ENCODE measurements around the gene FBXO46.

FBXO46 gene, protein sequence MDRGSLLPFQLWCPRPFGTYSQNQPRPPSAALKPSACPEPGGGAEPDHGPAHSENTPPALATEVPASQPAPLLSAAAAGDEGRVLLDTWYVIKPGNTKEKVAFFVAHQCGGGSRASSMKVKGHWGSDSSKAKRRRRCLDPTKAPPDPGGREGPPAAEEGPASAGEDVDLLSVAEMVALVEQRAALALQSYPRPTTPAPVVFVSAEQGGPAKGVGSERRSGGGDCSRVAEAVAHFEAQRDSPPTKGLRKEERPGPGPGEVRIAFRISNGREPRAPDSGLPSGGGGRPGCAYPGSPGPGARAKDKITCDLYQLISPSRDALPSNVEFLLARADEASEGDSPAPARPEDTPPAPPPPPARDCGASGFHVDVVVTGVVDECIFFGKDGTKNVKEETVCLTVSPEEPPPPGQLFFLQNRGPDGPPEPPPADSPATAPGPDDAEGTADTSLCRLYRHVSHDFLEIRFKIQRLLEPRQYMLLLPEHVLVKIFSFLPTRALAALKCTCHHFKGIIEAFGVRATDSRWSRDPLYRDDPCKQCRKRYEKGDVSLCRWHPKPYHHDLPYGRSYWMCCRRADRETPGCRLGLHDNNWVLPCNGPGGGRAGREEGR

DNA sequence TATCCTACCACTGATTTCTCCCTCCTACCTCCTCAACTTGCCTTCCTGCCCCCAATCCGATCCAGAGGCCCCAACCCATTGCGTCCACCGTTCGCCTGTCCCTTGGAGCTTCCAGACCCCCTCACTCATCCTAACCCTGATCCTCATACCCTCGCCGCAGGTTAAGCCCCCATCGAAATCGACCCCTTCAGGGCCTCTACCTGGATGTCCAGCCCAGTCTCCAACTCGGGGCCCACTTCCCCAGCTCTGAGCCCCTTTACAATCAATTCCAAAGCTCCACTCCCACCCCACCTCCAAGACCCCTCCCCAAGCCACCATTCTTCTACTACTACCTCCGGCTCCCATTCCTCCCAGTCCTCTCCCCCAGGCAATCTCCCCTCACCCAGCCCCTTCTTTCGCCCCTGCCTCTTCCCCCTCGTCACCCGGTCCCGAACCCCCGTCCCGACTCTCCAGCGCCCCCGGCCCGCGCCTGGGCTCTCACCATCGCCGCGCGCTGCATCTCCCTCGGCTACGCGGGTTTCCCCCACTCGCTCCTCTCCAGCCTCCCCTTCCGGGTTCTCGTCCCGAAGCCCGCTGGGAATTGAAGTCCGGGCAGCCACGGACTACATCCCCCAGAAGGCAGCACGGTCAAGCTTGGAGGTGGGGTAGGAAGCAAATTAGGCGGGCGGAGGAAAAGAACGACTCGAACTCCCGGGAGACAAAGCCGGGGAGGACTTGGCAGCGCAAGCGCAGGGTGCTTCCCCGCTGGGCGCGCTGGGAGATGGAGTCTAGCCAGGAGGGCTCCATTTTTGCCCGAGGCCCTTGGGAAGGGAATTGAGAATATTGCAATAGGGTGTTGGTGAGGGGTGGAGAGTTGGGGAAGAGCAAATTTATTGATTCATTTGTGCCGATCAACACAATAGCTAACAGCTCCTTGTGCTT lies at the start of gene FBXO46:
FBXO46 (minus strand) TSS at position 529 of the 921 bp plus-strand sequence. CDS start 17,401 bp downstream, outside the sequence.
- DNase-seq, result peak; percentile 96

DNA sequence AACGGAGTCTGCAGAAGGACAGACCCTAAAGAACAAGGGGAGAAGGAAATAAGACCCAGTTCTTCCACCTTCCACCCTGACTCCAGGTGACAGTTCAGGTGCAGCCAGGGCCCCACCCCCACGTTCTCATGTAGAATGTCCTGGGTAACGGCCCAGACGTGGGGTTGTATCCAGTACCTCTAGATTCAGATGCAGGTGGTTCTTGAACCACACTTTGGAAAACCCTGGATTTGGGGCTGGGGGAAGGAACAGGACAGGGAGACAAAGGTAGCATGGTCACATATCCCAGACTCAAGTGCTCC lies 49.4 kb upstream of the FBXO46 start:
- no peak for DNase-seq

DNA sequence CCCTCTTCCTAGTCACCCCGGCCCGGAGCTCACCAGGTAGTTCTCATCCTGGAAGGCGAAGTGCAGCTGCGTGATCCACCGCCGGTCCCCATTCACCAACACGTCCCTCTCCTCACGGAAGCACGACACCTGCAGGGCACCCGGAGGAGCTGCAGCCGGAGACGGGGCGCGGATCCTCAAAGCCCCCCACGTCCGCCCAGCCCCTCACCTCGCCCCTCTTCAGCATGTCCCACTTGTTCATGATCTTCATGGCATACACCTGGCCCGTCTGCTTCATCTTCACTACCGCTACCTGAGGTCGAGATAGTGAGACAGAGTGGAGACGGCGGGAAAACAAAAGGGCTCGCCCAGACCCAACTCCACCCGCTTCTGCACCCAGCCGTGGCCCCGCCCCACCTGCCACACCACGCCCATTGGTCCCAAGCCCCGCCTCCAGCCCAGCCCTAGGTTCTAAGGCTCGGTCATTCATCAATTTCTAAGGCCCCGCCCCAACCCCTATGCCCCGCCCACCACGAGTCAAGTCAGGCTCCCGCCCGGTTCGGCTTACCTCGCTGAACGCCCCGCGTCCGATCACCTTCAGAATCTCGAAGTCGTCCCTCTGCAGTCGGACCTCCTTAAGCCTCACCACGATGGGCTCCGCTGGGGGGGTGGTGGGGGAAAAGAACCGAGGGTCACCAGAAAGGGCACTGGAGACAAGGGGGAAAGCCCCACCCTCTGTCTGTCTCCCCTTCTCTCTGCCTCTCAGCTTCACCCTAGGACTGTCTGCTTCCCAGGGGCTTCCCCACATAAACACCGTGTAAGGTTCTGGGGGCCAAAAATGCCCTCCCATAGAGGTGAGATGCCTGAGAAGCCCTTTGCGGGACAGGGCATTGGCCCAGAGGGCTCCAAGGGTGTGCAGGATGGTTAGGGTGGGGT lies 48.8 kb upstream of the FBXO46 start:
- DNase-seq, result peak; percentile 89

DNA sequence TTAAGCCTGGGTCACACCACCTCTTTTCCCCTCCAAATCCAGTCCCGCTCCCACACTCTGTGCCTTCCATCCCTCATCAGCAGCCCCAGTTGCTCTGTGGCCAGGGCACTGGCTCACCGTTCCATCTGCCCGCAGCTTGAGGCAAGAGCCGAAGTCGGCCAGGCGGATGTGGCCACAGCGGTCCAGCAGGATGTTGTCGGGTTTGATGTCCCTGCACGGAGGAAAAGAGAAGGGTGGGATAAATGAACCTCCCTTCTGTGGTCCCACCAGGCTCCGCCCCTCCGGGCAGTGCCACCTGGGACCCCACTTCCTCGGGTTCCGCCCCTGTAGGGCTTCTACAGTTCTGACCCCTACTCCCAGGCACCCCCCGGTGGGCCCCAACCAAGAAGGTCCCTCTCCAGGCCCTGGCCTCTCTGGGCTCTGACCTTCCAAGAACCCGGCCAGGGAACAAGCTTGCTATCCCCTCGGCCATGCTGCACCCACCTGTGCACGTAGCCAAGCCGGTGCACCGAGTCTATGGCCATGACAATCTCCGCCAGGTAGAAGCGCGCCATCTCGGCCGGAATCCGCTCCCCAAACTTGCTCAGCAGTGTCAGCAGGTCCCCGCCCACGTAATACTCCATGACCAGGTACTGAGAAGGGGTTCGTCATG lies 47.4 kb upstream of the FBXO46 start:
- no peak for DNase-seq

DNA sequence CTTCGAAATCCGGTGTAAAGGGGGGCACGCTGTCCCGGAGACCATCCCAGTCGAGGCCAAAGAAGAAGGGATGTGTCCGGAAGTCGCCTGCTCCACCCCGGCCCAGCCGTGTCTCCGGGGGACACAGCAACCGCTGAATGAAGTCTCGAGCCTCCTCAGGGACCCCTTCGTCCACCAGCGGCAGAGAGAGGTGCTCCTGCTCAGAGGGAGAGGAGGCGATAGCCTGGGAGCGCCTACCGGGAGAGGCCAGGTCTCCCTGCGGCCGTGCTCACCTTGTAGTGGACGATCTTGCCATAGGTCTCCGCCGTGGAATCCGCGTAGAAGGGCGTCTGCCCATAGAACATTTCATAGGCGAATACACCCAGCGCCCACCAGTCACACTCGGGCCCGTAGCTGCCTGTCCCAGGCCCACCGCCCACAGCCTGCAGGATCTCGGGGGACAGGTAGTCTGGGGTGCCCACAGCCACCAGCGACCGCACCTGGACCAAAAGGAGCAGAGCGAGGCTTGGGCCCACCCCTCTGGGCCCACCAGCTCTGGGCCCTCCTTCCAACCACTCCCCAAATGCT lies 46.8 kb upstream of the FBXO46 start:
- no peak for DNase-seq

DNA sequence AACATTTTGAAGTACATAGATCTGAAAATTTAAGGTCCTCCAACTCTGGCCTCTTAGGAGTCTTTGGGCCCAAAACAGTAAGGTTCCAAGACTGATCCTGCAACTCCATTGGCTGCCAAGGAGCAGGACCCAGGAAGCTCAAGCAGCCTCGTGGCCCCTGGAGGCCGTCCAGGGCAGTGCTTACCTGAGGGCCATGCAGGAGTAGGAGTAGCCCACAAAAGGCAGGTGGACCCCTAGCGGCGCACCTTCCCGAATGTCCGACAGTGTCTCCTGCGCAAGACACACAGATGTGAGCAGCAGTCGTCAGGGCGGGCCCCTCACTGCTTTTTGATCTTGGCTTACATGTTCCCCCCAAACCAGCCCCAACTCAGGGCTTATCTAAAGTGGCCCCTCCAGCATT lies 44.1 kb upstream of the FBXO46 start:
- no peak for DNase-seq

DNA sequence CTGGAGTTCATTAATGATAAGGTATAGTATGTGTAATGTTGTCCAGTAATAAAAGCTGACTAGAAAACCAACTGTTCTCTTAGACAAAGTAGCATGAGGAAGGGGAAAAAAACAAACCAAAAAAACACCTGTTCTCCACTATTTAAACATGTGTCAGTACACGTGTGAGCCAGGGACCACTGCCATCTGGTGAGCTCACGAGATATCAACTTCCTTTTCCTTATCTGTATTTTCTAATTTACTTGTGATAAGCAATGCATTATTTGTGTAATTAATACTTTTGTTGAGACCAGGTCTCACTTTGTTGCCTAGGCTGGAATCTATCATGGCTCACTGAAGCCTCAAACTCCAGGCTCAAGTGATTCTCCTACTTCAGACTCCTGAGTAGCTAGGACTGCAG lies 42.7 kb upstream of the FBXO46 start:
- no peak for DNase-seq

DNA sequence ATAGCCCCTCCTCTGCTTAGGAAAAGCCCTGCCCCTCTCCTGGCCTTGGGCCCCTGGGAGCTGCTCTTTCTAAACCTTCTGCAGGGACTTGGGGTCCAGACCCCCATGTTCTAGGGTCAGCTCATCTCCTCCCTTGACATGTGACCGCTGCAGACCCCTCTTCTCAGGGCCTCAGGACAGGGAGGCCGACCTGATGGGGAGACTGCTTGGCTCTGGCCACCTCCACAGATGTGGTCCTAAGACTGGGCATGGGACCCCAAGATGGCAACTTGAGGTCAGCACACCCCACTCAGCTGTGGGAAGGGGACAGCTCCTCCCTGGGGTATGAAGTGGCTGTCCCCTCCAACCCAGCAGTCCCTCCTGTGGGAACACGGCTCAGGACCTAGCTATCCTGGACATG lies 42.2 kb upstream of the FBXO46 start:
- no peak for DNase-seq

DNA sequence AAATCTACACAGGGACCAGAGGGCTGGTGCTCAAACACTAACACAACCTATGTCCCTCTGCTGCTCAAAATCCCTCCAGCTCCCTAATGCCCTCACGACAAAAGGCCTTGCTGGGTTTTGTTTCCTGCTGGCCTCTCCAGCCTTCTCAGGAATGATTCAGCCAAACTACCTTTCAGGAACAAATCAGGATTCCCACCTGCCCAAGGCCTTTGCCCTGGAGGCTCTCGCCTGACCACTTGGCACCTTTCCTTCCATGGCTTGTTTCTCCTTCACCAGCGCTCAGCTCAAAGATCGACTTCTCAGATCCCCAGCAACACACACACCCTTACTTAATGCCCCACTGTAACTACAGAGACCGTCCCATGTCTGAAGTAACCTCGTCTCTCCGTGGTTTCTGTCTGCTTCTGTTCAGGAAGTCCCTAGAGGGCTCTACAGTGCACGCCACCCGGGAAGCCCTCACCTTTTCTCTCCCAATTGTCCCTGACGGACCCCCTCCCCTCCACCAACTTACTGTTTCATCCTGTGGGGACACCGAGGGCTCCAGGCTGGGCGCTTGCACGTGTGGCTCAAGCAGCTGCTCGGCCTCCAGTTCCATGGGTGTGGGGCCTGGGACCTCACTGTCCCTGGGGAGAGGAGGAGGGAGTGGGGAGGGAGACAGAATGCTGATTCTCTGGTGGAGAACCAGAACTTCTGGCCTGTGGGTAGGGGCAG lies 41.6 kb upstream of the FBXO46 start:
- DNase-seq, result no peak

DNA sequence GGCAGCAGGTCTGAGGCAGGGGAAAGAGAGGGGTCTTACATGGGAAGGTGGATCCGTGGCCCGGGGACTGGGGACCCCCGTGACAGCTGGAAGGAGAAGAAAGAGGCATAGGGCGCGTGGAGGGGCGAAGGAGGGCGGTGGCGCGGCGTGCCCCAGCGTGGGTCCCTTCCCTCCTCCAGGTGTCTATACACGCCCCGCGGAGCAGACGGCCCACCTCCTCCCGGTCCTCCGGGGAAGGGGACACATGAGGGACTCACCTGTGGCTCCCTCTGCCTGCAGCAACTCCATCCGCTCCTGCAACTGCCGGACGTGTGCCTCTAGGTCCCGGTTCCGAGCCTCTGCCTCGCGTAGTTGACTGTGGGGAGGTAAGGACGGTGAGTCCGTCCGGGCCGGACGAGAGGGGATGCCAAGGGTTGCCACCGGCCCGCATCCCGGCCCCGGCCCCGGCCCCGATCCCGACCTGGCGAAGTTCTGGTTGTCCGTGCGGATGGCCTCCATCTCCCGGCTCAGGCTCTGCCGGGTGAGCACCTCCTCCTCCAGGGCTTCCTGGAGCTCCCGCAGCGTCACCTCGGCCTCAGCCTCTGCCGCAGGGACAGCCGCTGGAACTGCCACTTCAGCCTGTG lies 40.7 kb upstream of the FBXO46 start:
- DNase-seq, result no peak

DNA sequence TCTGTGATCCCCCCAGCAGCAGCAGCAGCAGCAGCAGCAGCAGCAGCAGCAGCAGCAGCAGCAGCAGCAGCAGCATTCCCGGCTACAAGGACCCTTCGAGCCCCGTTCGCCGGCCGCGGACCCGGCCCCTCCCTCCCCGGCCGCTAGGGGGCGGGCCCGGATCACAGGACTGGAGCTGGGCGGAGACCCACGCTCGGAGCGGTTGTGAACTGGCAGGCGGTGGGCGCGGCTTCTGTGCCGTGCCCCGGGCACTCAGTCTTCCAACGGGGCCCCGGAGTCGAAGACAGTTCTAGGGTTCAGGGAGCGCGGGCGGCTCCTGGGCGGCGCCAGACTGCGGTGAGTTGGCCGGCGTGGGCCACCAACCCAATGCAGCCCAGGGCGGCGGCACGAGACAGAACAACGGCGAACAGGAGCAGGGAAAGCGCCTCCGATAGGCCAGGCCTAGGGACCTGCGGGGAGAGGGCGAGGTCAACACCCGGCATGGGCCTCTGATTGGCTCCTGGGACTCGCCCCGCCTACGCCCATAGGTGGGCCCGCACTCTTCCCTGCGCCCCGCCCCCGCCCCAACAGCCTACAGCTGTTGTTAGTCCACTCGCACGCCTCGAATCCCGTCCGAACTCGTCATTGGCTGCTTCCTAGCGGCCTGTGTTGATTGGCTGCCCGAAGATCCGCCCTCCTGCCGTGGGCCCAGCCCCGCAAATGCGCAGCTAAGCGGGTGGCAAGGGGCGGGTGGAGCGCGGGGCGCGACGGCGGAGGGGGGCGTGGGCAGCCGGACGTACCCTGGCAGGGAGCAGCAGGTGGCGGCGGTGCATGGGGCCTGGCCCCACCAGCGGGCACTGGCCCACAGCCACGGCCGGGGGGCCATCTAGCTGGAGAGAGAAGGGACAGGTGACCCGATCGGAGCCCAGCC lies 39.8 kb upstream of the FBXO46 start:
- DNase-seq, result peak; percentile 92

DNA sequence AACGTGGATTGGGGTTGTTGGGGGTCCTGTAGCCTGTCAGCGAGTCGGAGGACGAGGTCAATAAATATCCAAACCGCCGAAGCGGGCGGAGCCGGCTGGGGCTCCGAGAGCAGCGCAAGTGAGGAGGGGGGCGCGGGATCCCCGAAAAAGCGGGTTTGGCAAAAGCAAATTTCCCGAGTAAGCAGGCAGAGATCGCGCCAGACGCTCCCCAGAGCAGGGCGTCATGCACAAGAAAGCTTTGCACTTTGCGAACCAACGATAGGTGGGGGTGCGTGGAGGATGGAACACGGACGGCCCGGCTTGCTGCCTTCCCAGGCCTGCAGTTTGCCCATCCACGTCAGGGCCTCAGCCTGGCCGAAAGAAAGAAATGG lies 39.1 kb upstream of the FBXO46 start:
- no peak for DNase-seq

DNA sequence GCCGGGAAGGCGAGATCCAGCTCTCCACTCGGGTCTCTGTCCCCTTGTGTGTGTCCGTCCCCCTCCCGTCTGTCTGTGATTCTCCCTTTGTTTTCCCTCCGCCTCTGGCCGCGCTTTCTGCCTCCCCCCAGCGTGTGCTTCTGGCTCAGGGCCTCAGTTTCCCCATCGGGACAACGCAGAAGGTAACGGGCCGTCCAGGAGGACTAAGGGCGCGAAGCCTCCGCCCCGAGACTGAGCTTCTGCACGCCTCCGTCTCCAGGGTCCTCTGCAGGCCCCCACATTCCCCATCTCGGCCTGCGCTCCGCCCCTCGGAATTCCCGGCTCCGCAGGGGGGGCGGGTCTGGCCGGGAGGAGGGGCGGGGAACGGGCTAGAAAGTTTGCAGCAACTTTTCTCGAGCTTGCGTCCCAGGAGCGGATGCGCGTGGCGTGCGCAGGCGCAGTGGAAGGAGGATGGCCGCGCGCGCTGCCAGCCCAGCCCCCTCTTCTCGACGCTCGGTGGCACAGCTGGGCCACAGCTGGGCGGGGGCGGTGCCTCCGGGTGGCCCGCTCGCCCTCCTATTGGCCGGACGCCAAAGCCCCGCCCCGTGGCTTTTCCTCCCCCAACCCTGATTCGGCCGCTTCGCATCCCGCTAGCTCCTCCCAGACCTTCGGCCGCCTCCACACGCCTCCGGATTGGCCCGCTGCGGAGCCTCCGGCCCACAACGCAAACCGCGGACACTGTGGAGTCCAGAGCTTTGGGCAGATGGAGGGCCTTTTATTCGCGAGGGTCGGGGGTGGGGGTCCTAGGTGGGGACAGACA lies 38.5 kb upstream of the FBXO46 start, which contains the start of gene SIX5:
SIX5 (minus strand) TSS at position 269 of the 799 bp plus-strand sequence. CDS start 408 bp downstream, outside the sequence.
- DNase-seq, result peak; percentile 96

DNA sequence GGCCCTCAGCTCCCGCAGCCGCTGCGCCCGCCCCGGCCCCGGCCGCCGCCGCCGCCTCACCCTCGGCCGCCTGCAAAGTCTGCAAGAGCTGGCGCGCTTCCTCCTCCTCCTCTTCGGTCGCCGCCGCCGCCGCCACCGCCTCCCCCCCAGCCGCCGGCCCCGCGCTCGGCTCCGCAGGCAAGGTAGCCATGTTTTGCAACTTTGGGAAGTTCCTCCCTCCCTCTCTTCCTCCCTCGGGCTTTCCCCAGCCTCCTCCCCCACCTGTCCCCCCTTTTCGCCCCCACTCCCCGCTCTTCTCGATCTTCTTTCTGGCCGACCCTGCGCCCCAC lies 37.9 kb upstream of the FBXO46 start:
- DNase-seq, result peak; percentile 46

DNA sequence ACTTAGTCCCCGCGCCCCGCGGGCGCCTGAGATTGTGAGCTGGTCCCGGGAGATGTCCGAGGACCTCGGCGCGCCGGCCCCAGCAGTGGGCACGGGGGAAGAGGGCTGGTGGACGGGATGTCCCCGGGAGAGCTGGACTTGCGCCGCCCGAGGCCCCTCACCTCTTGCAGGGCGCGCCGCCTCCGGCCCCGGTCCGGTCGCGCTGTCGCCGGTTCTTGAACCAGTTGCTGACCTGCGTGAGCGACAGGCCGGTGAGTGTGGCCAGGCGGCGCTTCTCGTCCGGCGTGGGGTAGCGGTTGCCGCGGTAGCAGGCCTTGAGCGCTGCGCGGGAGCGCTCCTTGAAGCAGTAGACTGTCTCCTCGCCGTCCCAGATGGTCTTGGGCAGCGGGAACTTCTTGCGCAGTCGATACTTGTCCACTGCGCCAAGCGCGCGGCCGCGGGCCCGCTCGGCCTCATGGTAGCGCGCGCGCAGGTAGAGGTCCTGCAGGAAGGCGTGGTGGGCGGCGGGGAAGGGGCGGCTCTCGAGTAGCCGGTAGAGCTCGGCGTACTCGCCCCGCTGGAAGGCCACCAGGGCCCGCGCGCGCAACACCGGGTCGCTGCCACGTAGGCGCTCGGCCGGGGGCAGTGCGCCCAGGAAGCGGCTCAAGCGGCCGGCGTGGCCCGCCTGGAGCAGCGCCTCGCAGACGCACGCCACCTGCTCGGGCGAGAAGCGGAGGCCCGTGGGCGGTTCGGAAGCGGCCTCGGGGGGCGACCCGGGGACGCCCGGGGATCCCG lies 37.4 kb upstream of the FBXO46 start:
- peak; percentile 5 for DNase-seq

DNA sequence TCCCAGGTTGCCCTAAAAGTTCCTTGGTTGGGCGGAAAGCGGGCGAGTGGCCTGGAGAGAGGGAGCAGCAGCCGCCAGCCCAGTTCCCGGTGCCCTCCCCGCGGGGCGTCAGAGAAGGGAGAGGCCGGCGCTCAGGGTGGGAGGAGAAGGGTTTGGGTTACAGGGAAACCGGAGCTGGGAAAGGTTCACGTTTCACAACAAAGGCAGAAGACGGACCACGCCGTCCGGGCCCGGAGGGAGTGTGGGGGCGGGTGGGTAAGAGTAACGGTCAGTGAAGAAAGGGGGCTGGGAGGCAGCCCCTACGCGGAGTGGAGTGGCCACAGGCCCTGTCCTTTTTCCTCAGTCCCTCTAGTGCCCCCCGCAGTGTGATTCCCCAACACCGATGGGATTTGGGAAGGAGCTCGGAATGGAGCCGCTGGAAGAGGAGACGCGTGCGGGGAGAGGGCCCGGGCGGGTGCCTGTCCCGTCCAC lies 36.7 kb upstream of the FBXO46 start:
- no peak for DNase-seq

DNA sequence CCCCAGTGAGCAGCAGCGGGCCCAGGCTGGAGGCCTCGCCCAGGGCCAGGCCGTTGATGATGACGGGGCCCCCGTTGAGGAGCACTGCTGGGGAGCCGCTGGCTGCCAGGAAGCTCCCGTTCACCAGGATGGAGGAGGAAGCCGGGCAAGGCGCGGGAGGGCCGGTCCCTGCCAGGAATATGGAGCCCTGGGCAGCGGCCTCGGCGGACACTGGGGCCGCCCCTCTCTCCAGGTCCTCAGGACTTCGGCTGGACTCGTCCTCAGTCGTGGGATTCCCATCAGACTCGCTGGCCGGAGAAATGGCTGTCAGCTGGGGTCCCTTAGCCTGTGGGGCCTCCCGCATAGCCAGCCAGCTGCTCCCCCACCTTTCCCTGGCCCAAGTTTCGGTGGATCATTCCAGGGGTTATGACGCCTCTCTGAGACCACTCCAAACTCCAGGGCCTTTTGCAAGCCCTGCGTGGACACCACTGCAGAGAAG lies 36.2 kb upstream of the FBXO46 start:
- no peak for DNase-seq

Data from CD4-positive, alpha-beta T cell treated with Interleukin-10 for 1 hour (primary cell).